Mammary epithelial cell (primary cell): ENCODE data around the gene ZBTB40.

Source experiments
- EZH2 ChIP-seq: IDR thresholded peaks from 2 replicates; pipeline ENCODE4 v1.6.1; 2012; ENCODE audit warnings: low read length, inconsistent platforms, borderline replicate concordance
- TF ChIP-seq, protein P1 (sequence below), 2 donors: IDR thresholded peaks in 1 of 2; conservative IDR thresholded peaks in 1 of 2; 2 replicates each; pipeline ENCODE4 v1.5.1; 2011 to 2012; ENCODE audit warnings: inconsistent platforms in 2 of 2, low read length in 2 of 2, mild to moderate bottlenecking in 2 of 2, control low read depth in 1 of 2, low read depth in 1 of 2; ENCODE audit not compliant: insufficient read depth in 1 of 2; ENCODE audit errors: extremely low read depth in 1 of 2

- TF ChIP-seq, protein P1, sequence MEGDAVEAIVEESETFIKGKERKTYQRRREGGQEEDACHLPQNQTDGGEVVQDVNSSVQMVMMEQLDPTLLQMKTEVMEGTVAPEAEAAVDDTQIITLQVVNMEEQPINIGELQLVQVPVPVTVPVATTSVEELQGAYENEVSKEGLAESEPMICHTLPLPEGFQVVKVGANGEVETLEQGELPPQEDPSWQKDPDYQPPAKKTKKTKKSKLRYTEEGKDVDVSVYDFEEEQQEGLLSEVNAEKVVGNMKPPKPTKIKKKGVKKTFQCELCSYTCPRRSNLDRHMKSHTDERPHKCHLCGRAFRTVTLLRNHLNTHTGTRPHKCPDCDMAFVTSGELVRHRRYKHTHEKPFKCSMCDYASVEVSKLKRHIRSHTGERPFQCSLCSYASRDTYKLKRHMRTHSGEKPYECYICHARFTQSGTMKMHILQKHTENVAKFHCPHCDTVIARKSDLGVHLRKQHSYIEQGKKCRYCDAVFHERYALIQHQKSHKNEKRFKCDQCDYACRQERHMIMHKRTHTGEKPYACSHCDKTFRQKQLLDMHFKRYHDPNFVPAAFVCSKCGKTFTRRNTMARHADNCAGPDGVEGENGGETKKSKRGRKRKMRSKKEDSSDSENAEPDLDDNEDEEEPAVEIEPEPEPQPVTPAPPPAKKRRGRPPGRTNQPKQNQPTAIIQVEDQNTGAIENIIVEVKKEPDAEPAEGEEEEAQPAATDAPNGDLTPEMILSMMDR (conservative IDR thresholded peaks at IDR 0.05 in 1 of 2, IDR thresholded peaks at IDR 0.05 in 1 of 2; ENCODE audit: extremely low read depth in 1 of 2, insufficient read depth in 1 of 2, low read depth in 1 of 2, low read length in 2 of 2), result no peak
- no peak for TF ChIP-seq EZH2
These were observed 54.6 kb downstream of the ZBTB40 start for GRCh38 chr1:22506130-22506692.
